ENCODE data around the gene FASLG.
"Not testable (repeated sequence)": the region's sequence is repeated elsewhere in the genome, so short reads cannot be mapped to it uniquely, and the experiment has no call there.

Gene FASLG, protein sequence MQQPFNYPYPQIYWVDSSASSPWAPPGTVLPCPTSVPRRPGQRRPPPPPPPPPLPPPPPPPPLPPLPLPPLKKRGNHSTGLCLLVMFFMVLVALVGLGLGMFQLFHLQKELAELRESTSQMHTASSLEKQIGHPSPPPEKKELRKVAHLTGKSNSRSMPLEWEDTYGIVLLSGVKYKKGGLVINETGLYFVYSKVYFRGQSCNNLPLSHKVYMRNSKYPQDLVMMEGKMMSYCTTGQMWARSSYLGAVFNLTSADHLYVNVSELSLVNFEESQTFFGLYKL

DNA sequence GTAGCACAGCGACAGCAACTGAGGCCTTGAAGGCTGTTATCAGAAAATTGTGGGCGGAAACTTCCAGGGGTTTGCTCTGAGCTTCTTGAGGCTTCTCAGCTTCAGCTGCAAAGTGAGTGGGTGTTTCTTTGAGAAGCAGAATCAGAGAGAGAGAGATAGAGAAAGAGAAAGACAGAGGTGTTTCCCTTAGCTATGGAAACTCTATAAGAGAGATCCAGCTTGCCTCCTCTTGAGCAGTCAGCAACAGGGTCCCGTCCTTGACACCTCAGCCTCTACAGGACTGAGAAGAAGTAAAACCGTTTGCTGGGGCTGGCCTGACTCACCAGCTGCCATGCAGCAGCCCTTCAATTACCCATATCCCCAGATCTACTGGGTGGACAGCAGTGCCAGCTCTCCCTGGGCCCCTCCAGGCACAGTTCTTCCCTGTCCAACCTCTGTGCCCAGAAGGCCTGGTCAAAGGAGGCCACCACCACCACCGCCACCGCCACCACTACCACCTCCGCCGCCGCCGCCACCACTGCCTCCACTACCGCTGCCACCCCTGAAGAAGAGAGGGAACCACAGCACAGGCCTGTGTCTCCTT is at the start of gene FASLG:
Gene FASLG, plus strand, starts transcription at position 233 of the 583 bp plus-strand sequence. Its CDS starts 99 bp downstream, at position 332.
- FAIRE-seq (no peak), DNase-seq (ENCODE audit: extremely low spot score, insufficient read length, low read depth) (no peak)

DNA sequence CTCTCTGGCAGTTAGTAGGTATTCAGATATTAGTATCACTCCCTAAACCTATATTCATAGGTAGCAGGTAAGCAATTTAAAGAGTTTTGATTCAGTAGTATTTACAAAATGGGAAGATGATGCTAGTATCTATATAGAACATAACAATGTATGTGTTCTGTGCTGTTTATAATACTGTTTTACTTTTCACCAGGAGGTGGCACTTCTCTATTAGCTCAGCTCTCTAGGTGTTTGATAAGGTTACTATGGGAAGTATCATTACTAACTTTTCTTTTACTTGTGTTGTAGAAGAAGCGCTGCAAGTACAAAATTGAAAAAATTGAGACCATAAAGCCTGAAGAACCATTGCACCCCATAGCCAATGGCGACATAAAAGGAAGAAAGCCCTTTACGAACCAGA is 49.4 kb upstream of the FASLG start:
- DNase-seq (ENCODE audit: extremely low spot score, insufficient read length, low read depth) (no peak), FAIRE-seq (peak; percentile 48)

DNA sequence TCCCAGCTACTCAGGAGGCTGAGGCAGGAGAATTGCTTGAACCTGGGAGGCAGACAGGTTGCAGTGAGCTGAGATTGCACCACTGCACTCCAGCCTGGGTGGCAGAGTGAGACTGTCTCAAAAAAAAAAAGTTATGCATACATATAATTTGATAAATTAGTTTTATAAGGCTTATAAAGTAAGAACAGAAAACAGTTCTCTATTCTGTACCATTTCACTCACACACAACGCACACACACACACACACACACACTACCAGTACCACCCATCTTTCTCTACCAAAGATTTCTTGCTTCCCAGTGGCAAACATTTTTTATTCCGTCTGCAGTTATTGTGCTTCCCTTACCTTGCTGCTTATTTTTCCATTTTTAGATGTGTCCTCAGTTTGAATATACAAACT is 46.4 kb upstream of the FASLG start:
- DNase-seq (ENCODE audit: extremely low spot score, insufficient read length, low read depth) (no peak), FAIRE-seq (no peak)

DNA sequence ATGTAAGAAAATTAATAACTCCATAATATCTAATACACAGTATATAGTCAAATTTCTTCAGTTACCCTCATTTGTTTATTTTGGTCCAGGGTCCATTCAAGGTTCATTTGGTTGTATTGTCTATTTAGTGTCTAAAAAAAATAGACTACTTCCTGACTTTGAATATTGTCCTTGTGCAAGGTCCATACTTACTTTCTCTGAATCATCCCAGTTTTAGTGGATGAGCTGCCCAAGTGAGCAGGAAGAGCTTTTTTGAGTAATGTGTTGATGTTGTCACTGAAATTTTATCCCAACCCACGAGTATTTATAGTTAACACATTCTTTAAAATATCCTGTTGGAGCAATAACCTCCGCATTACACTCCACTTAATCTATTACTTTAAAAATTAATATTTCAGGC is 45.6 kb upstream of the FASLG start:
- DNase-seq (ENCODE audit: extremely low spot score, insufficient read length, low read depth) (no peak), FAIRE-seq (no peak)

DNA sequence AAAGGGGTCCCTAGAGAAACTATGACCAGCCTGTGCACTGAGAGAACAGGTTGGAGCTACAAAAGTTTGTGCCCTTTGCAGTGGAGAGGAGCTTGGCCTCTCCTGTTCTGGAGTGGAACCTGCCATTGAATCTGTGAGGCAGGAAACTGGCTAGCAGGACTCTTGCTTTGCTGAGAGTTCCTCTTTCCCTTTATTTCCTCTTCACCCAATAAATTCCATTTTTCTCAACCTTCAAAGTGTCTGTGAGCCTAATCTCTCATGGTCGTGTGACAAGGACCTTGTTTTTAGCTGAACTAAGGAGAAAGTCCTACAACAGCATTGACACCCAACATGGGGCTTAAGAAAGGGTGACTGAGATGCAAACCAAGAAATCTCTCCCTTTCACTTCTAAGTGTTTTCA is 42.7 kb upstream of the FASLG start:
- FAIRE-seq: no peak
- DNase-seq (ENCODE audit: extremely low spot score, insufficient read length, low read depth): no peak

DNA sequence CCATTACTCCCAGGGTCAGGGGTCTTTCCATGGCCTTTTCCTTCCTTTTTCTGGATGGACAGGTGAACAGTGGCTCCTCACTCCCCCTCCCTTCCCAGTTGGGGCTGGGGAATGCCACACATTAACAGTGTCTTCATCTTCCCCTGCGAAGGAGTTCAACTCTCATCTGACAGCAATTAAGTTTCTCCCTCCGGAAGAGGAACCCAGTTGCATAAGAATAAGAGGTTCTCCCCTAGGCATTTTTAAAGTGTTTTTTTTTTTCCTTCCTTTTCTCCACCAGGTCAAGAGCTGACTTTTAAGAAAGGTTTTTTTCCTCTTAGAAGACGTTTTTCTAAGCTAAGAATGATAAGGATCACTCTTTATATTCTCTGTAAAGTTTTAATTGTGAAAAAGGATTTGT is 42.3 kb upstream of the FASLG start:
- no peak for FAIRE-seq
- DNase-seq (ENCODE audit: extremely low spot score, insufficient read length, low read depth): no peak

DNA sequence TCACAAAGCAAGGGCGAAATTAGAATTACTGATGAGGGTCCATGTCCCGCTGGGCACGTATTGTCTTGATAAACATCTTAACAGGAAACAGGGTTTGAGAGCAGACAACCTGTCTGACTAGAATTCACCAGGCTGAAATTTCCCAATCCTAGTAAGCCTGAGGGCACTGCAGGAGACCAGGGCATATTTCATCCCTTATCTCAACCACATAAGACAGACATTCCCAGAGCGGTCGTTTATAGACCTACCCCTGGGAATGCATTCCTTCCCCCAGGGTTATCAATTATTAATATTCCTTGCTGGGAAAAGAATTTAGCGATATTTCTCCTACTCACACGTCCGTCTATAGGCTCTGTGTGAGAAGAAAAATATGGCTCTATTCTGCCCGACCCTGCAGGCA is 38.3 kb upstream of the FASLG start:
- not testable (repeated sequence) for FAIRE-seq

DNA sequence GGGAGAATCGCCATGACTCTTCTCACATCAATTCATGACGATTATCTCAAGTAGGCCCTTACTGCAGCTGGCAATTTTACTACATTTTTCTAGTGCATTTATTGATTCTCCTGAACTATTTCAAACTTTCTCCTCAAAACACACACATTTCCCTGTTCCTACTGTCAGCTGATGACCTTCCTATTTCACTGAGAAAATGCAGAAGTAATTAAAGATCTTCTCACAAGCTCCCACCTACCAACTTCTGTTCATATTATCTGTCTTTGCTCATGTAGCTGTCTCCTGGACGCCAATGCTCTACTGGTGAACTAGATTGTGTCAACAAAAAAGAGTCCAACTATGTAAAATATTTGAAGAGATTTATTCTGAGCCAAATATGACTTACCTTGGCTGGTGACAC is 36.4 kb upstream of the FASLG start:
- FAIRE-seq: no peak
- no peak for DNase-seq (ENCODE audit: extremely low spot score, insufficient read length, low read depth)

More for the DNA sequence above, 38.3 kb upstream of the FASLG start:
- DNase-seq (ENCODE audit: extremely low spot score, insufficient read length, low read depth): not testable (repeated sequence)

DNA sequence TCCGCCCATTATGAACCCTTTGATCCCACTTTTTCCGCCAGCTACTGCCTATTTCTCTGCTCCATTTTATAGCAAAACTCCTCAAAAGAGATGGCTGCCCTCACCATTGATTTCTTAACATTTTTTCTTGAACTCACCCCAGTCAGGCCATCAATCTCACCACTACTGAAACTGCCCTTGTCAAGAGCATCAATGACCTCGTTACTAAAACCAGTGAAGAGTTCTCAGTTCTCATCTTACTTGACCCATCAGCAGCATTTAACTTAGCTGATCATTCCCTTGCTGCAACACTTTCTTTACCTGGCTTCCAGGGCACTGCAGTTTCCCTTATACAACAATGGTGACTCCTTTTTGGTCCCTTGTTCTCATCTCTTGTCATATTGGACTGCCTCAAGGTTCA is 35.2 kb upstream of the FASLG start:
- DNase-seq (ENCODE audit: extremely low spot score, insufficient read length, low read depth): no peak
- FAIRE-seq: no peak

DNA sequence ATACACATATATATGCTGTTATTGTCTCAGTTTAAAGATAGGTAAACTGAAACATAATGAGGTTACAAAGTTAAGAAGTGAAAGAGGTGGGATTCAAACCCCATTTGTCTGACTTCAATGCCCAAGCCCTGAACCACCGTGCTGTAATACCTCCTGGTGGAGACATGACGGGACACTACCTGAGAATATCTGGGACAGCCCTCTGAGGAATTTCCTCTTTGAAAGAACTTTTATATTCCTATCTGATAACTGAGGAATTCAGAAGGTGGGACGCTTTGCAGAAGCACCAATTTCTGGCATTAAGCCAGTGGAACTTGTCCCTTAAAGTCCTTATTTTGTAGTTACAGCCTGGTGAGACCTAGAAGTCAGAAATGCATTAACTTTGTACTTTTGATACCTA is 32.1 kb upstream of the FASLG start:
- FAIRE-seq (no peak), DNase-seq (ENCODE audit: extremely low spot score, insufficient read length, low read depth) (no peak)

DNA sequence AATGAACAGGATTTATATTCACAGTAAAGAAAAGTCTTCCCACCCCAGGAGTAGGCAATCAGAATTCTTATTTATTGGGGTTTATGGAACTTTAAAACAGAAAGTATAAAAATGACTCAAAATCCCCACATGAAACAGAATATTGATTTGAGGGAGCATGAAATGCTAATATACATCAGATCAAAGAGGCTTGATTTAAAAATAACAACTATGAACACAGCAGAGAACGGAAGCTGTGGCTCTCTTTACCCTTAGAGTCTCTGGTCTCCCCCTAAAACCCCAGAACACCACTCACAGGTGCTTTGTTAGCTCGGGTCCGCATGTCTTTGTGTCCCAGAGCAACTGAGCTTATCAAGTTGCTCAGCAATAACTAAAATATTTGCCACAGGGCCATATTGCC is 31.2 kb upstream of the FASLG start:
- FAIRE-seq (no peak), DNase-seq (ENCODE audit: extremely low spot score, insufficient read length, low read depth) (no peak)

DNA sequence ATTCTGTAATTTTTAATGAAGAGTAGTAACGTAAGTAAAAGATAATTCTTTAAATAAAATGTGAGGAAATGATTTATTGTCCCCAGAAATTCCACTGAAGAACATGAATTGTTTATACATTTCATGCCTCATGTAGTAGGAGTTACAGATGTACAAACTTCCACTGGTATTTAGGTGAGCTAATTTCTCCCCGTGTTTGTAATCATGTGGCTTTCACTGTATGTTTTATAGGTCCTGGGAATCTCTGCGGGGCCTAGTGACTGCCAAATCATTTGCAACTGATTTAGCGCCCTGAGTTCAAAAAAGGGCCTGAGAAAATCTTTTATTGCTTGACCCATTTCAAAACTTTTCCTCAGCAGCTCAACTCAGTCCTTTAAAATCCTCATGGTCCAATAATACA is 30.5 kb upstream of the FASLG start:
- DNase-seq (ENCODE audit: extremely low spot score, insufficient read length, low read depth) (no peak), FAIRE-seq (no peak)

DNA sequence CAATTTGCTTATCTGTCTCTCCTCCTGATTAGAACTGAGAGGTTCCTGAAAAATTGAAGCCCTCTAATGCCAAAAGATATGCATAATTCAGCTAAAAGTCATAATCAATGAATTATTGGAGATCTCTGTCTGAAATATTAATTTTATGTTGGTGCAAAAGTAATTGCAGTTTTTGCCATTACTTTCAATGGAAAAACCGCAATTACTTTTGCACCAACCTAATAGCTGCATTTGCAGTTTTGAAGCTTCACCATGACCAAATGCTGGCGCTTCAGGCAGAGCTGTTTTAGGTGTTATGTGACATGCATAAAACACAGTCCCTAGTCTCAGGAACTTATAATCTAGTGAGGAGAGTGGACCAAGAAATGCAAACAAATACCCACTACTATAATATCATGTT is 29.7 kb upstream of the FASLG start:
- DNase-seq (ENCODE audit: extremely low spot score, insufficient read length, low read depth) (no peak), FAIRE-seq (no peak)

DNA sequence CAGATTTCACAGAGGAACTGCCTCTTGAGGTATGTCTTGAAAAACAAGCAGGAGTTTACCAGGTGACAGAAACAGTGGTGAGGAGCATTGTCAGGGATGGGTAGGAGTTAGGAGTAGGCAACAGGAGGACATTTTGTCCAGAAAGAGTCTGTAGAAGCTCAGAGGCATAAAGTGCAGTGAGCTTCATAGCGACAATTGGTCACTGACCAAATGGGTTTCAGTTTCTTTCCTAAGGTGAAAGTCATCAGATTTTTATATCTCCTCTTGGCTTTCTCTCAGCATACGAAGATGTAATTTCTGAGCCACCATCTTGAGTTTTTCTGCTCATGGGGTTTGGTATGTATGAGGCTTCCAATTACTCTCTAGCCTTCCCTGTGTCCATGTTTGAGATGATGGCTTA is 29.3 kb upstream of the FASLG start:
- FAIRE-seq (no peak), DNase-seq (ENCODE audit: extremely low spot score, insufficient read length, low read depth) (no peak)

DNA sequence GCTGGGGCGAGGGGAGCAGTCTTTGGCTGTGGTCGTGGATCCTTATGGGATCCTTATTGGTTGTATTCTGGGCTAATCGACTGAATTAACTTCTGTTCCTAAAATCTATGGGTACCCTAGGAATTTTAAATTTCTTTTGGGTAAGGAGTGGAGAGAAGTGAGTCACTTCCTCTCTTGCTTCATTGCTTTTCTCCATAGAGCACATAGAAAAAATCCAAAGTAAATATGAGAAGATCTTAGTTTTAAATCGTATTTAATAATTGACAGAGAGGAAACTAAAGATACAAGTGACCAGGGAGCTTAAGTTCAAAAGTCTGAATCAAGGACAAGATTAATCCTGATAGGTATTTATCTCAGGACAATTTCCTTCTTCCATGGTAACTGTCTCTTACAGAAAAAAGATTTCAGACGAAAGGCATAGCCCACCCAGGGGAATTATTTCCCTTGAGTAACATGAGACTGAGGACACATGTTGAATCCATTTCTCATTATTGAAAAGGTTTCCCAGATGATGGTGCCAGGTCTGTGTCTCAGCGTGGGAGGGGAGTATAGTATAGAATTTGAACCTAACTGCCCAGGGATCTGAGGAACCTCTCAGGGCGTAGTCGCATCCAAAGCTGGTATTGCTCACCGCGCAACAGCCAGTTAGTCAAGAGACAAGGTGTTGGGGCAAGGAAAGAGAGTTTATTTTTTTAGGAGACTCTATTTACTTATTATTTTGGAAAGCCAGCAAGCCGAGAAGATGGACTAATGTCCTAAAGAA is 28.7 kb upstream of the FASLG start:
- FAIRE-seq (no peak), DNase-seq (ENCODE audit: extremely low spot score, insufficient read length, low read depth) (no peak)

DNA sequence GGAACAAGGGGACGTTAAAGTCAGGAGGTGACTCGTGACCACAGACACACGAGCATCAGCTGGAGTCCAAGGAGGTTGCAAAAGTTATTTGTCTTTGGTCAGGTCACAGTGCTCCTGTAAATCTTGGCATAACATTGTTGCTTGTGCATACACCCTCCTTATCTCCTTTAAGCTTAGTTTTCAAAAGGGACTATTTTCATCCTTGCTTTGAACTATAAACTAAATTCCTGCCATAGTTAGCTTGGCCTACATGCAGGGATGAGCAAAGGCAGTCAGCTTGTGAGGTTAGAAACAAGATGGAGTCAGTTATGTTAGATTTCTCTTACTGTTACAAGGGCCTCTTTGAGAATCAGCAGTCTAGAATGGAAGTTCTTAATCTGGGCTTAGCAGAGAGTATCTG is 28.0 kb upstream of the FASLG start:
- FAIRE-seq (no peak), DNase-seq (ENCODE audit: extremely low spot score, insufficient read length, low read depth) (no peak)

DNA sequence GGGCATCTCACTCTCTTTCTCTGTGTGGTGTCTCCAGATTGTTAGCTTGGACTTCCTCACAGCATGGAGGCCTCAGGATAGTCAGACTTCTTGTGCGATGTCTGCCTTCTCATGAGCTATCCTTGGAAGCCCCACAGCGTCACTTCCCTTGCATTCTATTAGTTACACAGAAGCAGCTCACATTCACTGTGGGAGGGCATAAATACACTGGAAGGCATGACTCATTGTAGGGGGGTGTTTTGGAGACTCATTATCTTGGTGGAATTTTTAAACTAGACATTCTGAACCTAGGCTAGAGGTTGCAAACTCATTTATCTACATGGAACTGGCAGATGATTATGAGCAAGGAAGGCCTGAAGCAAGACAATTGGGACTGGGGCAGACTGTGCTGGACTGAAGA is 21.4 kb upstream of the FASLG start:
- DNase-seq (ENCODE audit: extremely low spot score, insufficient read length, low read depth): no peak
- no peak for FAIRE-seq

DNA sequence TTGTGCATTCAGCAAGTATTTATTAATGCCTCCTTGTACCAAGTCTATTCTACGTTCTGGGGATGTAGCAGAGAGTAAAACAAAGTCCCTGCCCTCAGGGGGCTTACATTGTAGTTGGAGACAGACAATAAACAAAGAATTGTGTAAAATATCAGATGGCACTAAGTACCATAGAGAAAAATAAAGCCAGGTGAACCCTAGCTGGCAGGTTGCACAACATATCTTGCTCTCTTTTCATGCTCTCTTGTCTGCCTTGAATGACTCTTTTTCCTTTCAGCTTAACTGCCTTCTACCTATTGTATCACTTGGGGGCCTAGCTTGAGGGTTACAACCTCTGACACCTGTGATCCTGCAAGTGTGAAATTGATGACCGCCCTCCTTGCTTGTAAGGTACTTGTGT is 20.7 kb upstream of the FASLG start:
- FAIRE-seq (no peak), DNase-seq (ENCODE audit: extremely low spot score, insufficient read length, low read depth) (no peak)

DNA sequence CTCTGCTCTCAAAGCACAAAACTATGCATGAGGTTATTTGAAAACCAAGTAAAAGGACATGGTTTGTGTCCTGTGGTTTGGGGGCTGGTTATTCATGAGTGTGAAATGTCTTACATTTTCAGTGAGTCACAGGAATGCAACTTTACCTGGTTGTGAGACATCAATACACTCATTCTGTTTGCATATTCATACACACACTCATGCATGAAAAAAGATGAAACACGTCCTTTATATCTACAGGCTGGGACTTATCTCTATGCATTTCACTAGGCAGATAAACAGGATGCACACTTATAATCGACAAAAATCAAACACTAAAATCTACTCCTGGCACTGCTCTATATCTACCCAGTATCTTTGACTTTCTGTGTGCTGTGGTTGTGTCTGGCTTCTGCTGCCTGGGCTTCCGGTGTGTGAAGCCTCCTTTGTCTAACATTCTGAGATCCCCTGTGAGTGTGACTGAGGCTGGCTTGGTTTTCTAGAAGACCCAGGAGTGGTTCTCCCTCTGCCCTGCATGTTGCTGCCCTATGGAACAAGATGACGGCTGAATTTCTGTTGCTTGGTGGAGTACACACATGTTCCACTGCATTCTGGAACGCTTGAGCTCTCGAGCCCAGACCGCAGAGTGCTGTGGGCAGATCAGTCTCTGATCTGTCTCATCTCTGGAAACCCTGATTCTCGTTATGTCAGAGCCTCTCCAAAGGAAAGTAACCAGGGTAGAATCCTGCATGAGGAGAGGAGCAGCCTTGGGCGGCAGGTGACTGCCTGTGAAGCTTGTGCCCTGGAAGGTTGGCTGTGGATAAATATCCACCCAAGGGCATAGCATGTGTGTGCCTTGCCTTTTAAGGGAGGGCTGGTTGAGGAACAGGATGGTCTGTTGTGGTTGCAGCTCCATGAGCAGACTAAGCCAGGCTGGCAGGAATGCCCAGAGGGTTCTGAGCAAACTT is 19.7 kb upstream of the FASLG start:
- no peak for DNase-seq (ENCODE audit: extremely low spot score, insufficient read length, low read depth)

DNA sequence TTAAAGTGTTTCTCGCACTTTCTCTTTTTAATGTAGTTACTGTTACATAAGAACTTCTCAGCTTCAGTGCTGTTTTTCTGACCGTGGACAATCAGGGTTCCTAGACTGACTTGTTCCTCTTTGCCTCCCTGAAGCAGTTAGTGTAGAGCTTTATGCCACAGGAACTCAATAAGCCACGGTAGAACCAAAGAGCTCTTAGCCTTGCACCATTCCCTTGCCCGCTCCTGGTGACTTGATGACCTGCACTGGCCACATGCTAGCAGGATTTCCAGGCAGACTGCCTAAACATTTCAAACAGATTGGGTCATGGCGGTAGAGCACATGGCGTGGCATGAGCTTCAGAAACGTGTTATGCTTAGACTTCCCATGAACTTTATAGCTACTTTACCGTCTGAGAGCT is 18.8 kb upstream of the FASLG start:
- DNase-seq (ENCODE audit: extremely low spot score, insufficient read length, low read depth) (no peak), FAIRE-seq (no peak)

More for the DNA sequence above, 19.7 kb upstream of the FASLG start:
- FAIRE-seq: peak; percentile 83

Measured in GM18507 (cell line).